ENCODE data around the gene LEP.
"Not testable (repeated sequence)": the region's sequence is repeated elsewhere in the genome, so short reads cannot be mapped to it uniquely, and the experiment has no call there.

Gene LEP

DNA sequence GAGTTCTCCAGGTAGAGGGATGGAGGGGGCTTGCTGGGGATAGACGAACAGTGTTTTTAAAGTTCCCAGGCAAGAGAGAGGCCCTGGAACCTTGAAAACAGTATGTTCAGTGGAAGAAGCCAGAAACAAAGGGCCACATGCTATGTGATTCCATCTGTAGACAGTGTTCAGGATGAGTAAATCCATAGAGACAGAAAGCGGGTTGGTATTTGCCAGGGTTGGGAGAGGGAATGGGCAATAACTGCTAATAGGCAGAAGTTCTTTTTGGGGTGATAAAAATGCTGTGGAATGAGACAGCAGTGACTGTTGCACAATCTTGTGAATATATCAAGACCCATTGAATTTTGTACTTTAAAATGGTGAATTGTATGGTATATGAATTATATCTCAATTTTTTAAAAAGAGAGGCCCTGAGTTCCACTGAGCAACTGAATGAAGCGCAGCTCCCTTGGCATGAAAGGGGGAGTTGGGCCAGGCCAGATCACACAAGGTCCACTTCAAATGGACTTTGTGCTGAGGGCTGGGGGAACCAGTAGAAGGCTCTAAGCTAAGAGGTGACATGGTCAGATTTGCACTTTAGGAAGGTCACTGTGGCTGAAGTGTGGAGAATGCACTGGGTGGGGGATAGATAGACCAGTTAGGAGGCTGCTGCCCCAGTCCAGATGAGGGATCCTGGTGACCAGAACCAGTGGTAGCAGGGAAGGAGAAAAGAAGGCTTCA lies 34.0 kb downstream of the LEP start:
- TF ChIP-seq, protein P1, sequence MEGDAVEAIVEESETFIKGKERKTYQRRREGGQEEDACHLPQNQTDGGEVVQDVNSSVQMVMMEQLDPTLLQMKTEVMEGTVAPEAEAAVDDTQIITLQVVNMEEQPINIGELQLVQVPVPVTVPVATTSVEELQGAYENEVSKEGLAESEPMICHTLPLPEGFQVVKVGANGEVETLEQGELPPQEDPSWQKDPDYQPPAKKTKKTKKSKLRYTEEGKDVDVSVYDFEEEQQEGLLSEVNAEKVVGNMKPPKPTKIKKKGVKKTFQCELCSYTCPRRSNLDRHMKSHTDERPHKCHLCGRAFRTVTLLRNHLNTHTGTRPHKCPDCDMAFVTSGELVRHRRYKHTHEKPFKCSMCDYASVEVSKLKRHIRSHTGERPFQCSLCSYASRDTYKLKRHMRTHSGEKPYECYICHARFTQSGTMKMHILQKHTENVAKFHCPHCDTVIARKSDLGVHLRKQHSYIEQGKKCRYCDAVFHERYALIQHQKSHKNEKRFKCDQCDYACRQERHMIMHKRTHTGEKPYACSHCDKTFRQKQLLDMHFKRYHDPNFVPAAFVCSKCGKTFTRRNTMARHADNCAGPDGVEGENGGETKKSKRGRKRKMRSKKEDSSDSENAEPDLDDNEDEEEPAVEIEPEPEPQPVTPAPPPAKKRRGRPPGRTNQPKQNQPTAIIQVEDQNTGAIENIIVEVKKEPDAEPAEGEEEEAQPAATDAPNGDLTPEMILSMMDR (conservative IDR thresholded peaks at IDR 0.05), result no peak
- no peak overlapping the region for H3K27ac ChIP-seq

- TF ChIP-seq, protein P1 (conservative IDR thresholded peaks at IDR 0.05), result no peak
These were observed 34.6 kb downstream of the LEP start for GRCh38 chr7:128275681-128276080.

GRCh38 chr7:128278366-128278765 lies 37.3 kb downstream of the LEP start:
- H3K27ac ChIP-seq, result no peak overlapping the region
- TF ChIP-seq, protein P1 (conservative IDR thresholded peaks at IDR 0.05), result no peak

More at GRCh38 chr7:128275681-128276080, 34.6 kb downstream of the LEP start:
- no peak overlapping the region for H3K27ac ChIP-seq

GRCh38 chr7:128279124-128279713 lies 38.1 kb downstream of the LEP start:
- no peak overlapping the region for H3K27ac ChIP-seq
- TF ChIP-seq, protein P1 (conservative IDR thresholded peaks at IDR 0.05), result no peak

DNA sequence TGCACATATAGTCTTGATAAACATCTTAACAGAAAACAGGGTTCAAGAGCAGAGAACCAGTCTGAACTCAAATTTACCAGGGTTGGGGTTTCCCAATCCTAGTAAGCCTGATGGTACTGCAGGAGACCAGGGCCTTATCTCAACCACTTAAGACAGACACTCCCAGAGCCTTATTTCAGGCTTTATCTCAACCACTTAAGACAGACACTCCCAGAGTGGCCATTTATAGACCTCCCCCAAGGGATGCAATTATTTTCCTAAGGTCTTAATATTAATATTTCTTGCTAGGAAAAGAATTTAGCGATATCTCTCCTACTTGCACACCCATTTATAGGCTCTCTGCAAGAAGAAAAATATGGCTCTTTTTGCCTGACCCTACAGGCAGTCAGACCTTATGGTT lies 39.4 kb downstream of the LEP start:
- not testable (repeated sequence) for H3K27ac ChIP-seq

GRCh38 chr7:128281605-128282380 lies 40.7 kb downstream of the LEP start:
- no peak overlapping the region for H3K27ac ChIP-seq
- TF ChIP-seq, protein P1 (conservative IDR thresholded peaks at IDR 0.05), result no peak

GRCh38 chr7:128284102-128284501 lies 43.0 kb downstream of the LEP start:
- TF ChIP-seq, protein P1 (conservative IDR thresholded peaks at IDR 0.05), result no peak
- H3K27ac ChIP-seq, result no peak overlapping the region

Measured in VCaP (cell line).